Measurements from ENCODE around the gene HAUS8.

DNA sequence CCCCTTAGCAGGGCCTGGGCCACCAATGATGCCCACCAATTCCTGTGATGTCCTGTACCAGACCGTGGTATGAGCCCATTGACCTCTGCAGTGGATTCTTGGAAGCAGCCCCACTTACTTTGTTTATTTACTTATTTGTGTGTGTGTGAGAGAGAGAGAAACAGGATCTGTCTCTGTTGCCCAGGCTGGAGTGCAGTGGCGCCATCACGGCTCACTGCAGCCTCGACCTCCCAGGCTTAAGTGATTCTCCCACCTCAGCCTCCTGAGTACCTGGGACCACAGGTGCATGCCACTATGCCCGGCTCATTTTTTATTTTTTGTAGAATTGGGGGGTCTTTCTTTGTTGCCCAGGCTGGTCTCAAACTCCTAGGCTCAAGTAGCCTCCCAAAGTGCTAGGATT, 13.3 kb upstream of the HAUS8 start:
- TF ChIP-seq NFIC (IDR thresholded peaks at IDR 0.05) (no peak), EP300 (IDR thresholded peaks at IDR 0.05; ENCODE audit: borderline replicate concordance) (no peak), ZBTB7A (IDR thresholded peaks at IDR 0.05; ENCODE audit: low read depth) (no peak), TAF1 (IDR thresholded peaks at IDR 0.05; ENCODE audit: low read depth) (no peak), RAD21 (IDR thresholded peaks at IDR 0.05; ENCODE audit: low read depth) (no peak), YY1 (IDR thresholded peaks at IDR 0.05; ENCODE audit: low read depth) (no peak), FOXM1 (IDR thresholded peaks at IDR 0.05; ENCODE audit: borderline replicate concordance, low read depth) (no peak), CEBPB (IDR thresholded peaks at IDR 0.05) (no peak), CREB1 (IDR thresholded peaks at IDR 0.05; ENCODE audit: low read depth) (no peak)
- TF ChIP-seq, protein P1, sequence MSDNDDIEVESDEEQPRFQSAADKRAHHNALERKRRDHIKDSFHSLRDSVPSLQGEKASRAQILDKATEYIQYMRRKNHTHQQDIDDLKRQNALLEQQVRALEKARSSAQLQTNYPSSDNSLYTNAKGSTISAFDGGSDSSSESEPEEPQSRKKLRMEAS (IDR thresholded peaks at IDR 0.05) = no peak
- TF ChIP-seq, protein P2, sequence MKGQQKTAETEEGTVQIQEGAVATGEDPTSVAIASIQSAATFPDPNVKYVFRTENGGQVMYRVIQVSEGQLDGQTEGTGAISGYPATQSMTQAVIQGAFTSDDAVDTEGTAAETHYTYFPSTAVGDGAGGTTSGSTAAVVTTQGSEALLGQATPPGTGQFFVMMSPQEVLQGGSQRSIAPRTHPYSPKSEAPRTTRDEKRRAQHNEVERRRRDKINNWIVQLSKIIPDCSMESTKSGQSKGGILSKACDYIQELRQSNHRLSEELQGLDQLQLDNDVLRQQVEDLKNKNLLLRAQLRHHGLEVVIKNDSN (IDR thresholded peaks at IDR 0.05) = no peak

All from Ishikawa (cell line).